GM18517 (cell line): Measurements from ENCODE around the gene HNRNPM.

Experiments
- ATAC-seq: cut with Tn5 transposase; IDR thresholded peaks from one replicate; pipeline ENCODE4 v1.9.1; 2021; ENCODE audit warnings: mild to moderate bottlenecking, moderate library complexity; ENCODE audit not compliant: unreplicated experiment

The HNRNPM gene

DNA sequence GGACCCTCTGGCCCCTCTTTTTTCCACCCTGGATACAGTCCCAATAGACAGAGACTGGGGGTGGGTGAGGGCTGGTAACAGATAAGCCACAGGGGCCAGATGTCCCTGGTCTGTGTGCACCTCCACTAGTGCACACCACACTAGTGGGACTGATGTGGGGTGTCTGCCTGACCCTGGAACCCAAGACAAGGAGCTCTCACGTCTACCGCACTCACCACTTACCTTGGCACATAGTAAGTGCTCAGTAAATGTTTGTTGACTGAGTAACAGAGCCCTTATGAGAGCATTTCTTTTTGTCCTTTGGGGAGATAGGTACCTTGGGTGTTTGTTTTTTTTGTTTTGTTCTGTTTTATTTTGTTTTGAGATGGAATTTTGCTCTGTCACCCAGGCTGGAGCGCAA lies 92.3 kb downstream of the HNRNPM start:
- no peak for ATAC-seq
